Mucosa of rectum (tissue), 2 donors: ENCODE measurements around the gene CALHM2.

Experiments
- H3K27ac ChIP-seq, 2 donors: one replicate each; pipeline ENCODE4 v1.7.0; 2013; ENCODE audit warnings: inconsistent platforms in 2 of 2, low read depth in 2 of 2, low read length in 2 of 2
- H3K27me3 ChIP-seq, 2 donors: one replicate each; pipeline ENCODE4 v1.7.0; 2013; ENCODE audit warnings: low read length in 2 of 2; ENCODE audit not compliant: control insufficient read depth in 2 of 2, insufficient read depth in 2 of 2
- H3K36me3 ChIP-seq, 2 donors: one replicate each; pipeline ENCODE4 v1.7.0; 2013; ENCODE audit warnings: low read length in 2 of 2; ENCODE audit not compliant: control insufficient read depth in 2 of 2, insufficient read depth in 2 of 2
- H3K4me1 ChIP-seq, 2 donors: one replicate each; pipeline ENCODE4 v1.7.0; 2013; ENCODE audit warnings: low read length in 2 of 2, mild to moderate bottlenecking in 1 of 2; ENCODE audit not compliant: control insufficient read depth in 2 of 2, insufficient read depth in 2 of 2
- H3K4me3 ChIP-seq, 2 donors: one replicate each; pipeline ENCODE4 v1.7.0; 2013; ENCODE audit warnings: low read length in 2 of 2
- H3K9ac ChIP-seq, 2 donors: one replicate each; pipeline ENCODE4 v1.7.0; 2013; ENCODE audit warnings: low read length in 2 of 2, low read depth in 1 of 2, mild to moderate bottlenecking in 1 of 2
- H3K9me3 ChIP-seq, 2 donors: one replicate each; pipeline ENCODE4 v1.7.0; 2013; ENCODE audit warnings: low read length in 2 of 2; ENCODE audit not compliant: control insufficient read depth in 2 of 2
- donor health status: healthy.
- donor health status: Normal muscosa, but diverticular disease.

Gene CALHM2

GRCh38 chr10:103443475-103444185, 8.5 kb downstream of the CALHM2 start:
- H3K9ac ChIP-seq, result no peak overlapping the region
- H3K9me3 ChIP-seq, result no peaks in the 10 kb centered on the region
- H3K27ac ChIP-seq, result no peak overlapping the region
- peaks cover 0 to 6% of the 10 kb centered on the region in 2 donors for H3K4me1 ChIP-seq
- H3K27me3 ChIP-seq, result no peaks in the 10 kb centered on the region
- peaks cover 68 to 73% of the 10 kb centered on the region in 2 donors for H3K36me3 ChIP-seq
- no peak overlapping the region for H3K4me3 ChIP-seq

DNA sequence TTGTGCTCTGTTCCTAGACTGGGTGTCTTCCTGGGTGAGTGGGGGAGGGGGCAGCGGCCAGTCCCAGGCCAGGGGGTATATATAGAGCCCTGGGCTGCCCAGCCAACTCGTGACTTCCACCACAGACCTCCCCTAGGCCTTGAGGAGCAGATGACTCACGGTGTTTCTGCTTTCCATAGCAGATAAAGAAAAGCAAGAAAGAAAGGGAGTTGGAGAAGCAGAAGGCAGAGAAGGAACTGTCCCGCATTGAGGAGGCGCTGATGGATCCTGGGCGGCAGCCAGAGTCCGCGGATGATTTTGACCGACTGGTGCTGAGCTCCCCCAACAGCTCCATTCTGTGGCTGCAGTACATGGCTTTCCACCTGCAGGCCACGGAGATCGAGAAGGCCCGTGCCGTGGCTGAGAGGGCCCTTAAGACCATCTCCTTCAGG, 10.1 kb downstream of the CALHM2 start:
- peaks cover 70 to 74% of the 10 kb centered on the region in 2 donors for H3K36me3 ChIP-seq
- H3K9ac ChIP-seq, result no peak overlapping the region
- H3K27ac ChIP-seq, result no peak overlapping the region
- no peaks in the 10 kb centered on the region for H3K9me3 ChIP-seq
- no peaks in the 10 kb centered on the region for H3K4me1 ChIP-seq
- no peak overlapping the region for H3K4me3 ChIP-seq
- H3K27me3 ChIP-seq, result no peaks in the 10 kb centered on the region

DNA sequence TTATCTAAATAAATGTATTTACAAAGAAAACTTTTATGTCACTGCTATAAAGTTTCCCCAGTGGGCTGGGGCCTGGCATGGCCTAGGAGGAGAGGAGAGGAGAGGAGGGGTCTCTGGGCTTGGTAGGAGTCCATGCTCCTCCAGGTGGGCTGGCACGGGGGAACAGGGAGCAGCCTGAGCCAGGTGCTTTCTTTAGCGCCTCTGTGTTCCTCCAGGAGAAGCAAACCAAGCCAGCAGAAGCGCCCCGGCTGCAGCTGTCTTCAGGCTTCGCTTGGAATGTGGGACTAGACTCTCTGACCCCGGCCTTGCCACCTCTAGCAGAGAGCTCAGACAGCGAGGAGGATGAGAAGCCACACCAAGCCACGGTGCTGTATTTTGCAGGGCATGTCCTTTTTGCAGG, 10.6 kb downstream of the CALHM2 start:
- Histone ChIP-seq H3K36me3 (peaks cover 73 to 74% of the 10 kb centered on the region in 2 donors), H3K9me3 (no peaks in the 10 kb centered on the region), H3K27me3 (no peaks in the 10 kb centered on the region), H3K4me1 (no peaks in the 10 kb centered on the region), H3K4me3 (no peak overlapping the region), H3K9ac (no peak overlapping the region), H3K27ac (no peak overlapping the region)

GRCh38 chr10:103441206-103441605, 11.0 kb downstream of the CALHM2 start:
- H3K4me3 ChIP-seq, result no peak overlapping the region

GRCh38 chr10:103440416-103440815, 11.8 kb downstream of the CALHM2 start:
- Histone ChIP-seq H3K27ac (no peak overlapping the region), H3K36me3 (peaks cover 68 to 79% of the 10 kb centered on the region in 2 donors), H3K27me3 (no peaks in the 10 kb centered on the region), H3K9me3 (no peaks in the 10 kb centered on the region), H3K4me1 (no peaks in the 10 kb centered on the region), H3K4me3 (no peak overlapping the region), H3K9ac (no peak overlapping the region)

More at GRCh38 chr10:103441206-103441605, 11.0 kb downstream of the CALHM2 start:
- H3K9me3 ChIP-seq, result no peaks in the 10 kb centered on the region
- H3K27ac ChIP-seq, result no peak overlapping the region
- H3K4me1 ChIP-seq, result no peaks in the 10 kb centered on the region
- H3K36me3 ChIP-seq, result peaks cover 69 to 78% of the 10 kb centered on the region in 2 donors
- H3K27me3 ChIP-seq, result no peaks in the 10 kb centered on the region
- H3K9ac ChIP-seq, result no peak overlapping the region

DNA sequence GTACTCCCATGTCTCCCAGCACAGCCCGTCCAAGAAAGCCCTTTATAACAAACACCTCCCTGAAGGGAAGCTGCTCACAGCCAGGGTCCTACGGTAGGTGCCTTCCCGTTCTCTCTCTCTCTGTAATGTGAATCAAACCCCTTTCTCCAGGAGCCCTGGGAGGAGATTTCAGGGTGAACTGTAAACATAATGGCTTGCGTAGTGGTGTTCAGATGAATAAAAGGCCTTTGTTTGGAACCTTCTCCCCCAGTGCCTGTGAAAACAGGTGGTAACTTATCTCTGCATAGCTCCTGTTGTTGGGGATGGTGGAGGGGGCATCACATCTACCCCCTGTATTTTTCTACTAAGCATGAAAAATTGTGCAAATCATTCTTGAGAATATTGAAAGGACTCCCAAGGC, 12.4 kb downstream of the CALHM2 start:
- H3K36me3 ChIP-seq, result peaks cover 65 to 76% of the 10 kb centered on the region in 2 donors
- H3K9me3 ChIP-seq, result no peaks in the 10 kb centered on the region
- H3K4me1 ChIP-seq, result no peaks in the 10 kb centered on the region
- no peaks in the 10 kb centered on the region for H3K27me3 ChIP-seq
- no peak overlapping the region for H3K9ac ChIP-seq
- no peak overlapping the region for H3K4me3 ChIP-seq
- H3K27ac ChIP-seq, result no peak overlapping the region

- Histone ChIP-seq H3K4me3 (no peak overlapping the region), H3K27me3 (no peaks in the 10 kb centered on the region), H3K4me1 (no peaks in the 10 kb centered on the region), H3K36me3 (peaks cover 39 to 58% of the 10 kb centered on the region in 2 donors), H3K9ac (no peak overlapping the region), H3K9me3 (no peaks in the 10 kb centered on the region), H3K27ac (no peak overlapping the region)
Observed at GRCh38 chr10:103433858-103434257, 18.3 kb downstream of the CALHM2 start.

DNA sequence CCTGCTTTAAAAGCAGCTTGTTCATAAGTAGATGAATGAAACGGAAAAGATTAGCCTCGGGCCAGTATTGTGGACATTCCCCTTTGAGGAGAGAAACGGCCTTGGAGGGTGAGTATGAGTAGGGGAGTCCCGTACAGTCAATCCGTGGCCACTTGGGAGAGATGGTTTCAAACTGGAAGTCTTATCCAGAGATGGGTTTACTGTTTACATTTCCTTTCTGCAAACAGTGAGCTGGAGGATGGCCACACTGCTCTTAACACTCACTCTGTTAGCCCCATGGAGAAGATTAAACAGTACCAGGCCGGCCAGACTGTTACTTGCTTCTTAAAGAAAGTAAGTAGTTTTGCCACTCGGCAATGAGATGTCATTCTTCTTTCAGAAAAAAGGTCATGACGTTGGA, 20.3 kb downstream of the CALHM2 start:
- H3K4me1 ChIP-seq, result no peaks in the 10 kb centered on the region
- H3K27ac ChIP-seq, result no peak overlapping the region
- no peak overlapping the region for H3K9ac ChIP-seq
- no peaks in the 10 kb centered on the region for H3K27me3 ChIP-seq
- H3K36me3 ChIP-seq, result peaks cover 39 to 58% of the 10 kb centered on the region in 2 donors
- H3K4me3 ChIP-seq, result no peak overlapping the region
- H3K9me3 ChIP-seq, result no peaks in the 10 kb centered on the region

DNA sequence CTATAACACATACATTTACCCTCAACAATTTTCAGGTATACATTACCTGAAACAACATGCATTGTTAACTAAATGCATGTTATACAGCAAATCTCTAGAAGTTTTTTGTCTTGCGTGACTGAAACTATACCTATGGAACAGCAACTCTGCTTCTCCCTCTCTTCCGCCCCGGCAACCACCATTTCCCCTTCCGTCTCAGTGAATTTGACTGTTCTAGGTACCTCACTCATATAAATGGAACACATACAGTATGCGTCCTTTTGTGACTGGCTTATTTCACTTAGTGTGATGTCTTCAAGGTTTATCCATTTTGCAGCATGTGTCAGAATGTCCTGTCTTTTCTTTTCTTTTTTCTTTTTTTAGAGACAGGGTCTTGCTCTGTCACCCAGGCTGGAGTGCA, 22.5 kb downstream of the CALHM2 start:
- Histone ChIP-seq H3K36me3 (peaks cover 42 to 55% of the 10 kb centered on the region in 2 donors), H3K27ac (no peak overlapping the region), H3K27me3 (no peaks in the 10 kb centered on the region), H3K9ac (no peak overlapping the region), H3K4me1 (no peaks in the 10 kb centered on the region), H3K4me3 (no peak overlapping the region), H3K9me3 (no peaks in the 10 kb centered on the region)

DNA sequence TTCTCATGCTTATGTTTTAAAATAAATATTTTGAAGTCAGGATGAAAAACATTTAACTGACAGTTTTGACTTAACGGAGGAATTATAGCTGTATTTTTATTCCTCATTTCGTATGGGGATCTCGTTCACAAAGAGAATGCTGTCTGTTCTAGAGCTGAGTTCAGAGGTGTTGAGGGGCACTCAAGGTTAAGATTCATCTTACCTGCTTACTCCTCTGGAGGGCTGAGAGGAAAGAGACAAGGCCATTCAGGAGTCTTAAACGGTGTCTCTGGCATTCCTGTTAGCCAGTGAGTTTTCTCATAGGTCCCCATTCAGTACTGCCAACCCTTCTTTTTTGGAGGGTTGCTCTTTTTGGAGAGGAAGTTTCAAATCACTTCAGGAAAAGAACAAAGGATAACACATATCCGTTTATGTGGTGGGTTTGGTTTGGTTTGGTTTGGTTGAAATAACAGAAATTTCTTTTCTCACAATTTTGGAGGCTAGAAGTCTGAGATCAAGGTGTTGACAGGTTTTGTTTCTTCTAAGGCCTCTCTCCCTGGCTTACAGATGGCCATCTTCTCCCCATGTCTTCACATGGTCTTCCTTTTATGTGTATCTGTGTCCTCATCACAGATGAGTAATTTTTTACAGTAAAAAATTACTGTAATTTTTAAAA, 23.1 kb downstream of the CALHM2 start:
- Histone ChIP-seq H3K9me3 (no peaks in the 10 kb centered on the region), H3K27me3 (no peaks in the 10 kb centered on the region), H3K4me3 (no peak overlapping the region), H3K4me1 (no peaks in the 10 kb centered on the region), H3K36me3 (peaks cover 44 to 55% of the 10 kb centered on the region in 2 donors), H3K9ac (no peak overlapping the region), H3K27ac (no peak overlapping the region)
